GM12878 (cell line): ENCODE measurements around the gene CLIC5.

Source experiments
- KDM1A ChIP-seq: fragments of 200-600 bp; sonication (generic); IDR thresholded peaks from 2 replicates; pipeline ENCODE4 v1.6.1; 2016; ENCODE audit warnings: borderline replicate concordance
- RB1 ChIP-seq: fragments of 450-650 bp; formaldehyde crosslinking; IDR thresholded peaks from 2 replicates; pipeline ENCODE4 v1.6.1; 2017; ENCODE audit warnings: mild to moderate bottlenecking, borderline replicate concordance
- TF ChIP-seq, protein P1 (sequence below), 3 experiments: IDR thresholded peaks in 2 of 3; conservative IDR thresholded peaks in 1 of 3; 2 replicates each; pipeline ENCODE4 v1.5.1; 2011; ENCODE audit warnings: low read depth in 3 of 3, low read length in 3 of 3, mild to moderate bottlenecking in 3 of 3, control low read depth in 2 of 3, moderate library complexity in 2 of 3, inconsistent platforms in 1 of 3, mixed read lengths in 1 of 3; ENCODE audit not compliant: control insufficient read depth in 2 of 3, insufficient read depth in 1 of 3; ENCODE audit errors: extremely low read depth in 1 of 3
- TF ChIP-seq, protein P2 (sequence below): IDR thresholded peaks from 2 replicates; pipeline ENCODE4 v1.6.1; 2012; ENCODE audit warnings: low read length, inconsistent platforms

DNA sequence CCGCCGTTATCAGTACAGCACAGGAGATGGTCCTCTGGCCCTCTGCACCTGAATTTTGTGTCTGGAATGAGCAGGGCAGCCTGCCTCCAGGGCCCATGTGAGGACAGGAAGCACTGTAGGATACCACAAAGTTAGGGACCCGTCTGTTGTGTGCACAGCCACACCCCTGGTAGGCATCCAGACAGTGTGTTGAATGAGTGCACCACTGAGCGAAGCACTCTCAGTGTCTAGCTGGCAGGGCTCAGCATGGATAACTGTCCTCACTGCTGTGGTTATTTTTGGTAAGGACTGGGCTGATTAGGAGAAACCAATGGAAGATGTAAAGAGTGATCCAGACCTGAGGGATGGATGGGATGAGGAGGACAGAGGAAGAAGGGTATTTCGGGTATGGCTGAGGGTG lies 178.7 kb downstream of the CLIC5 start:
- TF ChIP-seq KDM1A = no peak
- no peak for TF ChIP-seq RB1
- TF ChIP-seq, protein P1, sequence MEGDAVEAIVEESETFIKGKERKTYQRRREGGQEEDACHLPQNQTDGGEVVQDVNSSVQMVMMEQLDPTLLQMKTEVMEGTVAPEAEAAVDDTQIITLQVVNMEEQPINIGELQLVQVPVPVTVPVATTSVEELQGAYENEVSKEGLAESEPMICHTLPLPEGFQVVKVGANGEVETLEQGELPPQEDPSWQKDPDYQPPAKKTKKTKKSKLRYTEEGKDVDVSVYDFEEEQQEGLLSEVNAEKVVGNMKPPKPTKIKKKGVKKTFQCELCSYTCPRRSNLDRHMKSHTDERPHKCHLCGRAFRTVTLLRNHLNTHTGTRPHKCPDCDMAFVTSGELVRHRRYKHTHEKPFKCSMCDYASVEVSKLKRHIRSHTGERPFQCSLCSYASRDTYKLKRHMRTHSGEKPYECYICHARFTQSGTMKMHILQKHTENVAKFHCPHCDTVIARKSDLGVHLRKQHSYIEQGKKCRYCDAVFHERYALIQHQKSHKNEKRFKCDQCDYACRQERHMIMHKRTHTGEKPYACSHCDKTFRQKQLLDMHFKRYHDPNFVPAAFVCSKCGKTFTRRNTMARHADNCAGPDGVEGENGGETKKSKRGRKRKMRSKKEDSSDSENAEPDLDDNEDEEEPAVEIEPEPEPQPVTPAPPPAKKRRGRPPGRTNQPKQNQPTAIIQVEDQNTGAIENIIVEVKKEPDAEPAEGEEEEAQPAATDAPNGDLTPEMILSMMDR (IDR thresholded peaks at IDR 0.05 in 2 of 3, conservative IDR thresholded peaks at IDR 0.05 in 1 of 3; ENCODE audit: control insufficient read depth in 2 of 3, extremely low read depth in 1 of 3, insufficient read depth in 1 of 3, low read depth in 3 of 3, low read length in 3 of 3) = no peak
- TF ChIP-seq, protein P2, sequence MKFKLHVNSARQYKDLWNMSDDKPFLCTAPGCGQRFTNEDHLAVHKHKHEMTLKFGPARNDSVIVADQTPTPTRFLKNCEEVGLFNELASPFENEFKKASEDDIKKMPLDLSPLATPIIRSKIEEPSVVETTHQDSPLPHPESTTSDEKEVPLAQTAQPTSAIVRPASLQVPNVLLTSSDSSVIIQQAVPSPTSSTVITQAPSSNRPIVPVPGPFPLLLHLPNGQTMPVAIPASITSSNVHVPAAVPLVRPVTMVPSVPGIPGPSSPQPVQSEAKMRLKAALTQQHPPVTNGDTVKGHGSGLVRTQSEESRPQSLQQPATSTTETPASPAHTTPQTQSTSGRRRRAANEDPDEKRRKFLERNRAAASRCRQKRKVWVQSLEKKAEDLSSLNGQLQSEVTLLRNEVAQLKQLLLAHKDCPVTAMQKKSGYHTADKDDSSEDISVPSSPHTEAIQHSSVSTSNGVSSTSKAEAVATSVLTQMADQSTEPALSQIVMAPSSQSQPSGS = no peak
